ENCODE results near the gene NCAM1. TPM values are rescaled to one million over a fixed set of nuclear protein-coding genes. Genes with fewer than 3 reads are reported as not detected.

NCAM1 gene
- total RNA-seq, 1 experiment from 2014 or later, result 0.95 TPM

DNA sequence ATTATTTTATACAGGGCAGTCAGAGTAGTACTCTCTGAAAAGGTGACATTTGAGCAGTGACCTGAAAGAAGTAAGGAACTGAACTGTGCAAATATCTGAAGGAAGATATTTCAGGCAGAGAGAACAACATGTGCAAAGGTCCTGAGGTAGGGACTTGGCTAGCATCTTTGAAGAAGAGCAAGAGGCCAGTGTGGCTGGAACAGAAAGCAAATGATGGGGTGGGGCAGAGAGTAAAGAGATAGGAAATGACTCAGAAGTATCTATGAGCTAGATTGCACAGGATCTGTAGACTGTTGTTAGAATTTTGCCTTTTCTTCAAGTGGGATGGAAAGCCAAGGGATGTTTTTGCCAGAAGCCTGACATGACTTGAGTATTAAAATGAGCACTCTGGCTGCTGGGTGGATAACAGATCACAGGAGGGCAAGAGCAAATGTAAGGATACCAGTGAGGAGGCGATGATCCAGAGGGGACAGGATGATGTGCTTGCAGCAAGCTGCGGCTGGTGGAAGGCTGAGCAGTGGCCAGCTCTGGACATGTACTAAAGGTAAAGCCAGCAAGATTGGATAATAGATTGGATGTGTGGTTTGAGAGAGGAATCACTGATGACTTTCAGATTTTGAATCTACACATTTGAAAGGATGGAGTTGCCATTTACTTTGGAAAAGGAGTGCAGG, 320.0 kb downstream of the NCAM1 start:
- DNase-seq, result no peak
- H3K4me1 ChIP-seq, result no peaks in the 10 kb centered on the region
- POLR2A ChIA-PET, result no interaction called here
- no TSS peak for BruUV-seq (replicated peaks)
- Mint-ChIP-seq H3K9me3 (ENCODE audit: unreplicated experiment) (no peaks in the 10 kb centered on the region), H3K27ac (ENCODE audit: unreplicated experiment) (no peak overlapping the region), H3K36me3 (ENCODE audit: insufficient read depth, unreplicated experiment) (no peaks in the 10 kb centered on the region), H3K4me1 (ENCODE audit: low read depth, unreplicated experiment) (no peaks in the 10 kb centered on the region), H3K27me3 (ENCODE audit: insufficient read depth, unreplicated experiment) (peaks cover 5% of the 10 kb centered on the region), H3K4me3 (ENCODE audit: unreplicated experiment) (no peak overlapping the region)
- CTCF ChIA-PET, result no interaction called here
- no peaks in the 10 kb centered on the region for H3K27me3 ChIP-seq (replicated peaks; ENCODE audit: control insufficient read depth, insufficient read depth, low read length)
- intact Hi-C loops (cut with micrococcal nuclease; ENCODE audit: unreplicated experiment), result loop anchor here (10.0 kb wide), 1 partner anchor 996 kb away; no protein-coding TSS in a partner anchor
- no peaks in the 10 kb centered on the region for H3K9me3 ChIP-seq
- TF ChIP-seq, protein P1, sequence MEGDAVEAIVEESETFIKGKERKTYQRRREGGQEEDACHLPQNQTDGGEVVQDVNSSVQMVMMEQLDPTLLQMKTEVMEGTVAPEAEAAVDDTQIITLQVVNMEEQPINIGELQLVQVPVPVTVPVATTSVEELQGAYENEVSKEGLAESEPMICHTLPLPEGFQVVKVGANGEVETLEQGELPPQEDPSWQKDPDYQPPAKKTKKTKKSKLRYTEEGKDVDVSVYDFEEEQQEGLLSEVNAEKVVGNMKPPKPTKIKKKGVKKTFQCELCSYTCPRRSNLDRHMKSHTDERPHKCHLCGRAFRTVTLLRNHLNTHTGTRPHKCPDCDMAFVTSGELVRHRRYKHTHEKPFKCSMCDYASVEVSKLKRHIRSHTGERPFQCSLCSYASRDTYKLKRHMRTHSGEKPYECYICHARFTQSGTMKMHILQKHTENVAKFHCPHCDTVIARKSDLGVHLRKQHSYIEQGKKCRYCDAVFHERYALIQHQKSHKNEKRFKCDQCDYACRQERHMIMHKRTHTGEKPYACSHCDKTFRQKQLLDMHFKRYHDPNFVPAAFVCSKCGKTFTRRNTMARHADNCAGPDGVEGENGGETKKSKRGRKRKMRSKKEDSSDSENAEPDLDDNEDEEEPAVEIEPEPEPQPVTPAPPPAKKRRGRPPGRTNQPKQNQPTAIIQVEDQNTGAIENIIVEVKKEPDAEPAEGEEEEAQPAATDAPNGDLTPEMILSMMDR (IDR thresholded peaks at IDR 0.05; ENCODE audit: insufficient read depth in 1 of 2, low read depth in 1 of 2, low read length in 1 of 2, severe bottlenecking in 1 of 2, unreplicated experiment in 1 of 2), result no peak
- no peaks in the 10 kb centered on the region for H3K36me3 ChIP-seq (ENCODE audit: control insufficient read depth, insufficient read depth, low read length)
- no peak overlapping the region for H3K4me3 ChIP-seq (ENCODE audit: low read depth, low read length)

- CTCF ChIA-PET, result no interaction called here
- intact Hi-C loops (cut with micrococcal nuclease; ENCODE audit: unreplicated experiment), result loop anchor here (10.0 kb wide), 1 partner anchor 998 kb away; no protein-coding TSS in a partner anchor
These were observed 321.7 kb downstream of the NCAM1 start for GRCh38 chr11:113282898-113283437.

GRCh38 chr11:113283881-113284280, 322.7 kb downstream of the NCAM1 start:
- no peaks in the 10 kb centered on the region for H3K27me3 Mint-ChIP-seq (ENCODE audit: insufficient read depth, unreplicated experiment)
- CTCF ChIA-PET, result no interaction called here
- intact Hi-C loops (cut with micrococcal nuclease; ENCODE audit: unreplicated experiment), result loop anchor here (10.0 kb wide), 1 partner anchor 999 kb away; no protein-coding TSS in a partner anchor
- DNase-seq, result no peak
- TF ChIP-seq, protein P1 (IDR thresholded peaks at IDR 0.05; ENCODE audit: insufficient read depth in 1 of 2, low read depth in 1 of 2, low read length in 1 of 2, severe bottlenecking in 1 of 2, unreplicated experiment in 1 of 2), result no peak
- Histone ChIP-seq H3K27me3 (replicated peaks; ENCODE audit: control insufficient read depth, insufficient read depth, low read length) (no peaks in the 10 kb centered on the region), H3K4me1 (peaks cover 11% of the 10 kb centered on the region), H3K4me3 (ENCODE audit: low read depth, low read length) (no peak overlapping the region), H3K36me3 (ENCODE audit: control insufficient read depth, insufficient read depth, low read length) (no peaks in the 10 kb centered on the region), H3K9me3 (no peaks in the 10 kb centered on the region)
- no peaks in the 10 kb centered on the region for H3K36me3 Mint-ChIP-seq (ENCODE audit: insufficient read depth, unreplicated experiment)
- H3K4me3 Mint-ChIP-seq (ENCODE audit: unreplicated experiment), result no peak overlapping the region
- POLR2A ChIA-PET, result no interaction called here
- H3K9me3 Mint-ChIP-seq (ENCODE audit: unreplicated experiment), result no peaks in the 10 kb centered on the region
- BruUV-seq (replicated peaks), result no TSS peak
- H3K27ac Mint-ChIP-seq (ENCODE audit: unreplicated experiment), result no peak overlapping the region
- peaks cover 12% of the 10 kb centered on the region for H3K4me1 Mint-ChIP-seq (ENCODE audit: low read depth, unreplicated experiment)

More at GRCh38 chr11:113282898-113283437, 321.7 kb downstream of the NCAM1 start:
- no peak overlapping the region for H3K27ac Mint-ChIP-seq (ENCODE audit: unreplicated experiment)
- TF ChIP-seq, protein P1 (IDR thresholded peaks at IDR 0.05; ENCODE audit: insufficient read depth in 1 of 2, low read depth in 1 of 2, low read length in 1 of 2, severe bottlenecking in 1 of 2, unreplicated experiment in 1 of 2), result no peak
- H3K4me1 Mint-ChIP-seq (ENCODE audit: low read depth, unreplicated experiment), result peaks cover 8% of the 10 kb centered on the region
- peaks cover 2% of the 10 kb centered on the region for H3K4me1 ChIP-seq
- no peaks in the 10 kb centered on the region for H3K9me3 Mint-ChIP-seq (ENCODE audit: unreplicated experiment)
- no peak for DNase-seq
- no peak overlapping the region for H3K4me3 Mint-ChIP-seq (ENCODE audit: unreplicated experiment)
- BruUV-seq (replicated peaks), result no TSS peak
- no peaks in the 10 kb centered on the region for H3K36me3 ChIP-seq (ENCODE audit: control insufficient read depth, insufficient read depth, low read length)
- POLR2A ChIA-PET, result no interaction called here
- H3K27me3 Mint-ChIP-seq (ENCODE audit: insufficient read depth, unreplicated experiment), result no peaks in the 10 kb centered on the region
- no peak overlapping the region for H3K4me3 ChIP-seq (ENCODE audit: low read depth, low read length)
- no peaks in the 10 kb centered on the region for H3K36me3 Mint-ChIP-seq (ENCODE audit: insufficient read depth, unreplicated experiment)
- H3K27me3 ChIP-seq (replicated peaks; ENCODE audit: control insufficient read depth, insufficient read depth, low read length), result no peaks in the 10 kb centered on the region
- no peaks in the 10 kb centered on the region for H3K9me3 ChIP-seq
